Endothelial cell of umbilical vein (primary cell): ENCODE data around the gene APBB2.

Experiments used
- CTCF ChIP-seq, 2 donors: IDR thresholded peaks; 1 replicate in 1 of 2; 2 replicates in 1 of 2; pipeline ENCODE4 v1.5.1; 2011; ENCODE audit warnings: low read length in 2 of 2, mild to moderate bottlenecking in 2 of 2, moderate library complexity in 2 of 2, control low read depth in 1 of 2, inconsistent platforms in 1 of 2, low read depth in 1 of 2; ENCODE audit not compliant: insufficient read depth in 1 of 2; ENCODE audit errors: extremely low read depth in 1 of 2
- EZH2 ChIP-seq: IDR thresholded peaks from 2 replicates; pipeline ENCODE4 v1.6.1; 2012; ENCODE audit warnings: borderline replicate concordance, low read depth, mild to moderate bottlenecking, moderate library complexity, low read length, inconsistent platforms; ENCODE audit not compliant: severe bottlenecking
- FOS ChIP-seq: IDR thresholded peaks from 2 replicates; pipeline ENCODE4 v1.6.1; 2011; ENCODE audit warnings: mild to moderate bottlenecking, low read length, moderate library complexity, borderline replicate concordance; ENCODE audit not compliant: insufficient read depth
- GATA2 ChIP-seq: IDR thresholded peaks from 2 replicates; pipeline ENCODE4 v1.7.0; 2011; ENCODE audit warnings: low read depth, mild to moderate bottlenecking, moderate library complexity, mixed read lengths, low read length; ENCODE audit not compliant: insufficient read length, insufficient read depth
- JUN ChIP-seq: IDR thresholded peaks from 2 replicates; pipeline ENCODE4 v1.6.1; 2011; ENCODE audit warnings: borderline replicate concordance, low read depth; ENCODE audit not compliant: insufficient read length, insufficient read depth
- MYC ChIP-seq: IDR thresholded peaks from one replicate; pipeline ENCODE4 v1.6.1; 2011; ENCODE audit warnings: mild to moderate bottlenecking, low read depth, low read length
- POLR2A ChIP-seq: IDR thresholded peaks from 2 replicates; pipeline ENCODE4 v1.6.1; 2012; ENCODE audit warnings: low read depth, mild to moderate bottlenecking, control low read depth, low read length
- POLR2AphosphoS5 ChIP-seq: IDR thresholded peaks from 2 replicates; pipeline ENCODE4 v1.6.1; 2012; ENCODE audit warnings: low read depth, mild to moderate bottlenecking, control low read depth, low read length, moderate library complexity; ENCODE audit not compliant: insufficient read depth
- TF ChIP-seq, protein P1 (sequence below): IDR thresholded peaks from 2 replicates; pipeline ENCODE4 v1.6.1; 2011; ENCODE audit not compliant: insufficient read depth, insufficient read length

DNA sequence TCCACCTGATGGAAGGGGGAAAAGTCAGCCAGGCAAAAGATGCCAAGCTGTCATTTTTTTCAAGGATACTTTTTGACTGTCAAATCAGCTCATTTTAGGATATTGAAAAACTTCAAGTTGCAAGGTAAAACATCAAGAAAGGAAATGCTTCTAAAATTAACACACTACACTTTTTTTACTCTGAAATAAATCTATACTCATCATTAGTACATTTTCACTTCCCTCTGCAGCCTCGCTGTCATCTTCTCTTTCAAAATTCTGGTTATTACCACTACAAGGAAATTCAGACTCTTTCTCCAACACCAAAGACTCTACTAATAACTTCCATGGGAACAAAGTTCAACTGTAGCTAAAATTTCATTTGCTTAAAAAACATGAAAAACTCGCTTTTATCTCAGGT, 41.6 kb downstream of the APBB2 start:
- TF ChIP-seq POLR2A (no peak), CTCF (IDR thresholded peaks at IDR 0.05; ENCODE audit: extremely low read depth in 1 of 2, insufficient read depth in 1 of 2, low read depth in 1 of 2, low read length in 2 of 2) (no peak), EZH2 (no peak), MYC (no peak), POLR2AphosphoS5 (no peak), FOS (no peak), JUN (no peak), GATA2 (no peak)
- TF ChIP-seq, protein P1, sequence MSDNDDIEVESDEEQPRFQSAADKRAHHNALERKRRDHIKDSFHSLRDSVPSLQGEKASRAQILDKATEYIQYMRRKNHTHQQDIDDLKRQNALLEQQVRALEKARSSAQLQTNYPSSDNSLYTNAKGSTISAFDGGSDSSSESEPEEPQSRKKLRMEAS = no peak
